Myocyte (in vitro differentiated cells): ENCODE data around the gene CTDP1. TPM values are rescaled to one million over a fixed set of nuclear protein-coding genes. Genes with fewer than 3 reads are reported as not detected.
"Not testable (repeated sequence)": the region's sequence is repeated elsewhere in the genome, so short reads cannot be mapped to it uniquely, and the experiment has no call there.

Source experiments
- DNase-seq: peaks from one replicate; pipeline ENCODE4 v3.0.0-alpha.2; 2012; ENCODE audit warnings: low read depth
- total RNA-seq: library from RNA; depleted of rRNA; stranded (reverse); fragments of >200 nt; gene quantifications from 2 replicates; pipeline ENCODE4 v1.2.3, GENCODE V29; 2014

Gene CTDP1
- total RNA-seq, 1 donor from 2014 or later, result 16.8 TPM

DNA sequence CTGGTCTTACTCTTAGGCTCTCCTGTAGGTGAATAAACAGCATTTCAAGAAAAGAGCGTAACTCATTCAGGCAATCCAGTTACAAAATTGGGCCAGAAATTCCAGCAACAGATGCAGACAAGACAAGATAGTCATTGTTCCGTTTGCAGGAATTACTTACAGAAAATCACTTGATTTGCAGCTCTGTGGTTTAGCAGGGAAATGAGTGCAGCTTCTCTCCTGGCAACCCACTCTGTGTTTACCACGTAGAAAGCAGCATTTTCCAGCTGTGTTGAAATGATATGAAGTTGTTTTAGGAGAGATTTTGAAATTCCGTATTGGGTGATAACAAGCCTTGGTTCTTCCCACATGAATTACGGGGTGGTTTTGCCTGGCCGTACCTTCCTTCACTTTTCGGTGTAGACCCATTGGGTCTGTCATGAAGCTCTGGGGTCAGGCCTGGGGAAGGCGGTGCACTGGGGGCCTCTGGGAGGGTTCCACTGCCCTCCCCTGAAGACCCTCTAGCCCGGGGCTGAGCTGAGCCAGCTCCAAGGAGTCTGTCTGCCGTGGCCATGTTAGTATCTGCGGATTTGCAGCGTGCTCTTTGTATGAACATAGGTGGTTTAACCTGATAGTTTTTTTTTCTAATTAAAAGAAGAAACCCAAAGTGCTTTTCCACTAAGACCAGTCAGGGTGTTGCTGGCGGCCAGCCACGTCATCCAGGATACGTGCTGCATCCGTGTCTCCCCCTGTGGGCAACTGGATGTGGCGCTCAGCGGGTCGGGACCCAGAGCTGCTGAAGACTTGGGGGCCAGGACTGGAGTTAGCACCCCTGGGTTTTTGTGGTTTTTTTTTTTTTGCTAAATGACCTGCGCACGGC is 59.2 kb downstream of the CTDP1 start:
- no peak for DNase-seq

DNA sequence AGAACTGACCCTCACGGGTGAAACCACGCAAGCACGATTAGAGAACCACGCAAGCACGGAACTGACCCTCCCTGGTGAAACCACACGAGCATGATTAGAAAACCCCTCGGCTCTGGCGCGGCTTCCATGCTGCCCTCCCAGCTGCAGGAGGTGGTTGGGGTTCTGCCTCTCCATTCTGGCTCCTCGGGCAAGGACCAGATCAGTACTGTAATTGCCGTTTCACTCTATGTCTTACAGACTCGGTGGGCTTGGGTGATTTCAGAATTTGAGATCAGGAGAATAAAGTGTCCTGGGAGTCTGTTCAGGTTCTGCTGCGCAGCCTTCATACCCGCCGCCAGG is 59.8 kb downstream of the CTDP1 start:
- no peak for DNase-seq

DNA sequence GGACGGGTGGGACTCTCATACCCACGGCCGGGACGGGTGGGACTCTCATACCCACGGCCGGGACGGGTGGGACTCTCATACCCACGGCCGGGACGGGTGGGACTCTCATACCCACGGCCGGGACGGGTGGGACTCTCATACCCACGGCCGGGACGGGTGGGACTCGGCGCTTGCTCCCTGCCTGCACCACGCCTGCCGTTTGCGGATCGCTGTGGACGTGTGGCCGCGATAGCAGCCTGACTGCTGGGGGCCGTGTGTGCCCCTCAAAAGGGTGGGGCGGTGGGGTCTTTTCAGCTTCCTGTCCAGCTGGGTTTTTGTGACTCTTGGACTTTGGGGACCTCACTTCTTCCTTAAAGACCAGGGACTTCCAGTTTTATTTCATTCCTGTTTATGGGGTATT is 60.4 kb downstream of the CTDP1 start:
- DNase-seq, result not testable (repeated sequence)

DNA sequence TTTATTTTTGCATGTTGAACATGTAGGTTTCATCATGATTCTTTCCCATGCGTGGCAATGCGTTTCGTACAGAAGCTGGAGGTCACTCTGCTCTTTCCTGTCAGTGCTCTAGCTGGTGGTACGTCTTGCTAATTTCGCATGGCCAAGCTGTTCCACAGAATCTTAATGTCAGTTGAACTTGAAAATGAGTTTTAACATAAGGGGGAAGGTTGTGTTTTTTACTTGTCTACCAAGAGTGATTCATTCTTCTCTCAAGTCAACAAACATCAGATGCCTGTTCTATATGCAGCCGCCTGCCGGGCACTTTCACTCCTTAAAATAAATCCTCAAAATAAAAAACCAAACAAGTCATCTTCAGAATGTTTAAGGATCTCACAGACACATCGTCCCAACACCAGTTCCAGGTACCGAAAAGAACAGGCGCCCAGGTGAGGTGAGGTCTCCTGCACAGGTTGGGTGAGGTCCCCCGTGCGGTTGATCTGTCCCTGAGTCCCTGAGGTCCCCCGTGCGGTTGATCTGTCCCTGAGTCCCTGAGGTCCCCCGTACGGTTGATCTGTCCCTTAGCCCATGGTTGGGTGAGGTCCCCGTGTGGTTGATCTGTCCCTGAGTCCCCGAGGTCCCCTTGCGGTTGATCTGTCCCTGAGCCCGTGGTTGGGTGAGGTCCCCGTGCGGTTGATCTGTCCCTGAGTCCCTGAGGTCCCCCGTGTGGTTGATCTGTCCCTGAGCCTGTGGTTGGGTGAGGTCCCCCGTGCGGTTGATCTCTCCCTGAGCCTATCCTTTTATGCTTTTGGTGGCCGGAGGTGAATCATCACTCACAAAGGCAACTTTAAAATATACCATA is 61.1 kb downstream of the CTDP1 start:
- no peak for DNase-seq

- no peak for DNase-seq
Measured at GRCh38 chr18:79741362-79741700, 61.7 kb downstream of the CTDP1 start.

DNA sequence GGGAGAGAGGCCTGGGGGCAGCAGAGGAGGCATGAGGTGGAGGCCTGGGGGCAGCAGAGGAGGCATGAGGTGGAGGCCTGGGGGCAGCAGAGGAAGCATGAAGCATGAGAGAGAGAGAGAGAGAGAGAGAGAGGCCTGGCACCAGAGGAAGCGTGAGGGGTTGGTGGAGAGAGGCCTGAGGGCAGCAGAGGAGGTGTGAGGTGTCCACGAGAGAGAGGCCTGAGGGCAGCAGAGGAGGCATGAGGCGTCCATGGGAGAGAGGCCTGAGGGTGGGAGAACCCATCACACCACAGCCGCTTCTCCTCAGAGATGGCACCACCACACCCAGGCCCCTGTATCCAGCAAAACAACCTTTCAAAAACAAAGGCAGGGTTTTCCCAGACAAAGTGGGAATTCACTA is 62.5 kb downstream of the CTDP1 start:
- DNase-seq, result no peak

DNA sequence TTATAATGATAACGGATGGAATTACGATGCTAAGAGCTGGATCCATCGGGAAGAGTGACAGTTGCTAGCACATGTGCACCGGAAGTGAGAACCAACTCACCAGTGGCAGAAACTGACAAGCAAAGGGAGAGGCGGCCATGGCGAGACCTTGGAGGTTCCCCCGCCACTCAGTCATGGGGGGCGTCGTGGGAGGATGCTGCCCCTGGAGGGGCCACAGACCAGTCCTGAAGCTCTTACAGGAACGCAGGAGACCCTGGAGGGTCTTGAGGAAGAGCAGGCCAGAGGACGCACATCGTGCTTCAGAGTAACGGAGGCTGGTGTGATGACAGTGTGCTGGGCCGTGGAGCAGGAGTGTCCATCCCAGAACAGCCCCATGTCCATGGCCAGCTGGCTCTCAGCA is 65.0 kb downstream of the CTDP1 start:
- DNase-seq, result no peak

GRCh38 chr18:79746730-79747129 is 67.1 kb downstream of the CTDP1 start:
- DNase-seq, result no peak

DNA sequence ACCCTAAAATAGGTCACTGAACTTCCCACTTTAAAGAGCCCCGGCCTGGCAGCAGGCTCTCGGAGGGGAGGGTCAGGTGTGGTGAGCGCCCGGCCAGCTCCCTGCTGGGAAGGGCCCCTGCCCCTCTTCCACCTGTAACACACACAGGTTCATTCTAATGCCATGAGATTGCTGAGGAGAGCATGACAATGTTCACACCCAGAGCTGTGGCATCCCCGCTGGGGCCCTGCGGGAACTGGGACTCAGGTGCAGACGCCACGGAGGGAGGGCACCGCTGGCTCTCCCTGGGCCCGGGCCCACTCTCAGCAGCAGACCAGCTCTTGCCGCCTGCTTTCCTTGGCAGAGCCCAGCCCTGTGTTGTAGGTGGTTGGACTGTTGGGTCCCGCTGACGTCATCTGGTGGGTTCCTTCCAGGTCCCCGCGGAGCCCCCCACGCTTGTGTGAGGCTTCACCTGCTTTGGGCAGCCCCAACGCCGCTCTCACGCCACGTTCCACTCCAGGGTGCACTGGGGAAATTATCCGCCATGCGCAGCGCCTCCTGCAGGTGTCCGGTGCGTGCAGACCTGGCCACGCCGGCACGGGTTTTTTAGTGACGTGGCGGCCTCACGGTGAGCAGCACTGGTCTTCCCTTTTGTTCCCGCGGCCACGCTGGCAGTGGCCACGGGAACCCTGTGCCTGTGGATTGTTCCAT is 67.7 kb downstream of the CTDP1 start:
- no peak for DNase-seq

- no peak for DNase-seq
Measured at GRCh38 chr18:79748321-79749180, 68.9 kb downstream of the CTDP1 start.

DNA sequence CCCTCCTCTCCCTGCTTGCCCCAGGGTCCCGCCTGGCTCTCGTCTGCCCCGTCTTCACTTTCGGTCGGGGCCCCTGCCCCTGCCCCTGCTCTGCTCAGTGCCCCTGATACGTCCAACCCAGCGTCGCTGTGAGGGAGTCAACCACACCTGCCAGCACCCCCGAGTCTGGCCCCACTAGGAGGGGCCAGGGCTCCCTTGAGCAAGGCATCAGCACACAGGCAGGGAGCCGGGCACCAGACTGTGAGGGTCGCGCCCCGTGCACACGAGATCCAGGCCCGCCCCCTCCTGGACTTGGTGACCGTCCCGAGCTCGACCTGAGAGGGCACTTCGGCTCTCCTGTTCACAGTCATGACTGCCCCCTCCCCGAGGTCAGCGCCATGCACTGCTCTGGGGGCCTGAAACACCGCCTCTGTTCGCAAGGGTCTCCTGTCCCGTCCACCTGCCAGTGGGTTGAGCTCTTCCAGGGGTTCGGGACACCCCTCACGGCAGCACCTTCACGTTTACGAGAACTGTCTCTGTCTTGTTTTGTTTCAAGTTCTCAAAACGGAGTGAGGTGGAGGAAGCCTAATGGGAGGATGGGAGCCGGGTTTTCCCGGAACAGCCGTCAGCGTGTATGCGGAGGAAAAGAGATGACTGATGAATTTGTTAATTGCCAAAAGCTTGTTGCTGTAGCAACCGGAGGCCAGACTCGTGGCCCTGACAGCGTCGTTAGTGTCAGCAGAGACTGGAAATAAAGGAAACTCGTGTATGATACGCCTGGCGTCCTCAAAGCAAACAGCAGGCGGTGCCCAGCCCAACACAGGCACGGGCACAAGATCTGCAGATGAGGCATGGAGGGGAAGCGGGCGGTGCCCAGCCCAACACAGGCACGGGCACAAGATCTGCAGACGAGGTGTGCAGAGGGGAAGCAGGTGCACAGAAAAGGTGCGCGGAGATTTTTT is 69.9 kb downstream of the CTDP1 start:
- DNase-seq, result no peak

GRCh38 chr18:79750980-79751571 is 71.5 kb downstream of the CTDP1 start:
- peak; percentile 23 for DNase-seq

DNA sequence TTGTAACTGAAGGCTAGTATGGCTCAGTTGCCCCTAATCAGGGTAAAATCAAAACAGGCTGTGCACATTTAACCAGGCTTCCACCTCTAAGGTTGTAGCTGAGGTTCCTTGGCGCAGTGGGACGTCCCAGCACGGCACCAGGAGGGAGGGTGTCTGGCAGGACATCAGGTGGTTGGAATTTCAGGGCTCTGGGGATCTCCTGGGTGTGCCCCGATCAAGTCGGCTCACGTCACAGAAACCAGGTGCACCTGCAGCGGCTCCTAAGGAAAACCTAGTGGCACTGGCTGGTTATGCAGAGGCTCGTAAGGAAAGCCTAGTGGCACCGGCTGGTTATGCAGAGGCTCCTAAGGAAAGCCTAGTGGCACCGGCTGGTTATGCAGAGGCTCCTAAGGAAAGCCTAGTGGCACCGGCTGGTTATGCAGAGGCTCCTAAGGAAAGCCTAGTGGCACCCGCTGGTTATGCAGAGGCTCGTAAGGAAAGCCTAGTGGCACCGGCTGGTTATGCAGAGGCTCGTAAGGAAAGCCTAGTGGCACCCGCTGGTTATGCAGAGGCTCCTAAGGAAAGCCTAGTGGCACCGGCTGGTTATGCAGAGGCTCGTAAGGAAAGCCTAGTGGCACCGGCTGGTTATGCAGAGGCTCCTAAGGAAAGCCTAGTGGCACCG is 72.4 kb downstream of the CTDP1 start:
- DNase-seq, result not testable (repeated sequence)

DNA sequence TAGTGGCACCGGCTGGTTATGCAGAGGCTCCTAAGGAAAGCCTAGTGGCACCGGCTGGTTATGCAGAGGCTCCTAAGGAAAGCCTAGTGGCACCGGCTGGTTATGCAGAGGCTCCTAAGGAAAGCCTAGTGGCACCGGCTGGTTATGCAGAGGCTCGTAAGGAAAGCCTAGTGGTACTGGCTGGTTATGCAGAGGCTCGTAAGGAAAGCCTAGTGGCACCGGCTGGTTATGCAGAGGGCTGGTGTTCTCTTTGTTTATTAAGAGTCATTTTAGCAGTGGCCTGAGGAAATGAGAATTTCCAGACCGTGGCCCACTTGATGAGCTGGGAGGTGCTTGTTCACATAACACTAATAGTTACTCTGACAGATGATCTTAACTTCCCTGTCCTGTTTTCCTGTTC is 73.3 kb downstream of the CTDP1 start:
- DNase-seq, result not testable (repeated sequence)

- DNase-seq, result no peak
Measured at GRCh38 chr18:79753391-79753851, 73.8 kb downstream of the CTDP1 start.

DNA sequence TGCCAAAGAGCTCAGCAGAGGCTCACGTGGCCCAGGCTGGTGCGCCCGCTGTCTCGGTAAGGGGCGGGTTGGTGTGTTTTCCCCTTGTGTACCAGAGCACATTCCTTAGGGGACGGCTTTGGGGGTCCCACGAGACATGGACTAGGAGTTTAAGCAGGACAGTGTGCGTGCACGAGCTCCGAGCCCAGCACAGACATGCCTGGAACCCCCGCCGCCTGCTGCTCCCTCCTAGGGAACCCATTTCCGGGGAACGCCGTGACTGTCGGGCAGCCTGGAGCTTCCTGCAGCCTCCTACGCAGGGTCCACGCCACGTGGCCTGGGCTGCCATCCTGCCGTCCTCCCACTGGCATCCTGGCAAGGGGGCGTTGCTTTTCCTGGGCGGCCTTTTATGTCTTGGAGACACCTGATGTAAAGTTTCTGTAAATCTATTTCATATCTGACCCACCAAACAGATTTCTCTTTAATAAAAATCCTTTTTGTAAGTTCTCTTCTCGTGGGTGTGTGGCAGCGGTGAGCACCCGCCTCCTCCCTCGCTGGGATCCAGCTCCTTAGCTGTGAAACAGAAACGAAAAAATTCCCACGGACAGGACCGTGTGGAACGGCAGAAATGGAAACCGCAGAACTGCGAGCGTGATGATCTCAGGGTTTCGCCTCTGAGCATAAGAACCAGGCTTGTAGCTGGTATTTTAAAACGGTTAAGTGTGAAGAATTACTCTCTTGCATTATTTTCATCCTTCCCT is 74.6 kb downstream of the CTDP1 start:
- DNase-seq, result no peak

DNA sequence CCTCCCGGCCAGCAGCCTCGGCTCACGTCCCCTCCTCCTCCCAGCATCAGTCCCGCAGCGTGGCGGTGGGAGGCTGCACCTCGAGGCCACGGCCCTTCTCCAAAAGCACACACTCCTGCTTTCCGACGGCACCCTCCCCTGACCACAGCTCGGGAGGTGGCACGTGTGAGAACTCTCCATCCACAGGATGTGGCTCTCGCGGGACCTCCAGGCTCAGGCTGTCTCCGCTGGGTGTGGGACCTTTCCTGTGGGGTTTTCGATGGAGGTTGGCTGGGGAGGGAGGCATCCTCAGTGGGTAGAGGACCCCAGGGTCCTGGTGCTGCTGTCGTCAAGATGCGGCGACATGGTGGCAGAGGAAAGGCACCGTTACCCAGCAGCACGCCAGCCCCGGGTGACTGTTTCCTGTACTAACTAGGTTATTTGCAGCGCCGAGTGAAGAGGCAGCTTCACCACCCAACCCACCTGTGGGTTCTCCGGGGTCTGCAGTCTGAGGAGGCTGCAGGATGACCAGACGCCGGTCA is 75.3 kb downstream of the CTDP1 start:
- DNase-seq, result no peak
